ENCODE measurements around the gene CNEP1R1. TPM values are rescaled to one million over a fixed set of nuclear protein-coding genes. Genes with fewer than 3 reads are reported as not detected.

The CNEP1R1 gene
- total RNA-seq, 1 donor: 38.5 TPM

GRCh38 chr16:50040710-50041109 lies 15.7 kb downstream of the CNEP1R1 start:
- TF ChIP-seq CTCF (IDR thresholded peaks at IDR 0.05; ENCODE audit: insufficient read depth, low read length): no peak
- DNase-seq (ENCODE audit: low read depth): no peak
- H3K4me3 ChIP-seq (ENCODE audit: low read depth, low read length): no peak overlapping the region

GRCh38 chr16:50043358-50043757 lies 18.3 kb downstream of the CNEP1R1 start:
- DNase-seq (ENCODE audit: low read depth): no peak
- no peak overlapping the region for H3K4me3 ChIP-seq (ENCODE audit: low read depth, low read length)
- no peak for TF ChIP-seq CTCF (IDR thresholded peaks at IDR 0.05; ENCODE audit: insufficient read depth, low read length)

GRCh38 chr16:50045412-50045811 lies 20.4 kb downstream of the CNEP1R1 start:
- no peak overlapping the region for H3K4me3 ChIP-seq (ENCODE audit: low read depth, low read length)
- no peak for TF ChIP-seq CTCF (IDR thresholded peaks at IDR 0.05; ENCODE audit: insufficient read depth, low read length)
- no peak for DNase-seq (ENCODE audit: low read depth)

DNA sequence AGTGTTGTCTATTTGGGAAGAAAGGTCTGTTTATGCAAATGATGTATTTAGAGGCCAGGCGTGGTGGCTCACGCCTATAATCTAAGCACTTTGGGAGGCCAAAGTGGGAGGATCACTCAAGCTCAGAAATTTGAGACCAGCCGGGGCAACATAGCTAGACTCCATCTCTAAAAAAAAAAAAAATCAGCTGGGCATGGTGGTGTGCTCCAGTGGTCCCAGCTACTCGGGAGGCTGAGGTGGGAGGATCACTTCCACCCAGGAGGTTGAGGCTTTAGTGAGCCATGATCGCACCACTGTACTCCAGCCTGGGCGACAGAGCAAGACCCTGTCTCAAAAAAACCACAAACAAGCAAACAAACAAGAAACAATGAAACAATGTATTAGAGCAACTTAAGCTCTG lies 21.8 kb downstream of the CNEP1R1 start:
- TF ChIP-seq CTCF (IDR thresholded peaks at IDR 0.05; ENCODE audit: insufficient read depth, low read length): no peak
- H3K4me3 ChIP-seq (ENCODE audit: low read depth, low read length): no peak overlapping the region
- DNase-seq (ENCODE audit: low read depth): no peak

DNA sequence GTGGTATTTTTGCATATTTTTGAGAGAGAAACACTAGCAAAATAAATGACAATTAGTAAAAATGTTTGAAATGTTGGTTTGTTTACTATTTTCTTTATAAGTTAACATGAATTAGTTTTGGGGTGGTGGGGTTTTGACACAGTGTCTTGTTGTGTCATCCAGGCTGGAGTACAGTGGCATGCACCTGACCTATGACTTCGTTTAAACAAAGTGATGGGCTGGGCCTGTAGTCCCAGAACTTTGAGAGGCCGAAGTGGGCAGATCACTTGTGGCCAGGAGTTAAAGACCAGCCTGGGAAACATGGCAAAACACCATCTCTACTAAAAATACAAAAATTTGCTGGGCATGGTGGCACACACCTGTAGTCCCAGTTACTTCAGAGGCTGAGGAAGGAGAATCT lies 22.8 kb downstream of the CNEP1R1 start:
- H3K4me3 ChIP-seq (ENCODE audit: low read depth, low read length): no peak overlapping the region
- DNase-seq (ENCODE audit: low read depth): no peak
- TF ChIP-seq CTCF (IDR thresholded peaks at IDR 0.05; ENCODE audit: insufficient read depth, low read length): no peak

GRCh38 chr16:50050802-50051201 lies 25.8 kb downstream of the CNEP1R1 start:
- H3K4me3 ChIP-seq (ENCODE audit: low read depth, low read length): no peak overlapping the region
- TF ChIP-seq CTCF (IDR thresholded peaks at IDR 0.05; ENCODE audit: insufficient read depth, low read length): no peak
- DNase-seq (ENCODE audit: low read depth): peak; percentile 29

- no peak for DNase-seq (ENCODE audit: low read depth)
- no peak overlapping the region for H3K4me3 ChIP-seq (ENCODE audit: low read depth, low read length)
- no peak for TF ChIP-seq CTCF (IDR thresholded peaks at IDR 0.05; ENCODE audit: insufficient read depth, low read length)
Measured at GRCh38 chr16:50056226-50056625, 31.2 kb downstream of the CNEP1R1 start.
